SKM-1 treated with dmso at 0.1 percent for 144 hours (cell line): ENCODE results near the gene PIK3CG.
A peak's percentile ranks its signal among the peaks of the same experiment; 100 is the strongest.
"Not testable (repeated sequence)": the region's sequence is repeated elsewhere in the genome, so short reads cannot be mapped to it uniquely, and the experiment has no call there.

Experiments
- DNase-seq: peaks from one replicate; lab custom pipeline; 2025; ENCODE audit not compliant: unreplicated experiment; lab: John Stamatoyannopoulos, UW

The PIK3CG gene

GRCh38 chr7:106885652-106886051, 20.6 kb downstream of the PIK3CG start:
- DNase-seq, result no peak

GRCh38 chr7:106887421-106887820, 22.3 kb downstream of the PIK3CG start:
- no peak for DNase-seq

- no peak for DNase-seq
These were observed 23.1 kb downstream of the PIK3CG start for GRCh38 chr7:106888204-106888603.

- DNase-seq, result no peak
These were observed 25.9 kb downstream of the PIK3CG start for GRCh38 chr7:106890952-106891351.

- no peak for DNase-seq
These were observed 26.7 kb downstream of the PIK3CG start for GRCh38 chr7:106891548-106892410.

GRCh38 chr7:106893591-106893990, 28.5 kb downstream of the PIK3CG start:
- DNase-seq, result no peak

- peak; percentile 92 for DNase-seq
These were observed 30.3 kb downstream of the PIK3CG start for GRCh38 chr7:106895246-106895864.

GRCh38 chr7:106896231-106896630, 31.1 kb downstream of the PIK3CG start:
- DNase-seq, result no peak

GRCh38 chr7:106897553-106897952, 32.5 kb downstream of the PIK3CG start:
- not testable (repeated sequence) for DNase-seq

- DNase-seq, result not testable (repeated sequence)
These were observed 33.9 kb downstream of the PIK3CG start for GRCh38 chr7:106898967-106899366.

- DNase-seq, result peak; percentile 14
These were observed 36.9 kb downstream of the PIK3CG start for GRCh38 chr7:106901828-106902441.

- DNase-seq, result no peak
These were observed 40.7 kb downstream of the PIK3CG start for GRCh38 chr7:106905734-106906133.

- no peak for DNase-seq
These were observed 46.9 kb downstream of the PIK3CG start for GRCh38 chr7:106911959-106912358.

GRCh38 chr7:106914018-106914607, 49.0 kb downstream of the PIK3CG start:
- no peak for DNase-seq

- no peak for DNase-seq
These were observed 50.3 kb downstream of the PIK3CG start for GRCh38 chr7:106915407-106915806.

GRCh38 chr7:106915873-106916272, 50.8 kb downstream of the PIK3CG start:
- DNase-seq, result no peak

- DNase-seq, result no peak
These were observed 51.6 kb downstream of the PIK3CG start for GRCh38 chr7:106916679-106917078.

GRCh38 chr7:106918991-106919390, 53.9 kb downstream of the PIK3CG start:
- DNase-seq, result no peak

- not testable (repeated sequence) for DNase-seq
These were observed 59.4 kb downstream of the PIK3CG start for GRCh38 chr7:106924468-106924867.

- DNase-seq, result no peak
These were observed 61.8 kb downstream of the PIK3CG start for GRCh38 chr7:106926892-106927291.

GRCh38 chr7:106927536-106927935, 62.5 kb downstream of the PIK3CG start:
- DNase-seq, result no peak

GRCh38 chr7:106929616-106930015, 64.5 kb downstream of the PIK3CG start:
- not testable (repeated sequence) for DNase-seq
